ENCODE measurements around the gene AMPD2. TPM values are rescaled to one million over a fixed set of nuclear protein-coding genes. Genes with fewer than 3 reads are reported as not detected.

Gene AMPD2
- total RNA-seq, 4 donors from 2014 or later: 21.3 to 59.7 (median 39.0) TPM

GRCh38 chr1:109630898-109631512 lies 11.4 kb downstream of the AMPD2 start:
- H3K4me3 ChIP-seq: no peak overlapping the region
- 95% methylated on average over 14 of the region's 14 CpGs; no CpG with 5 or more reads in 1 of the 2 donors for WGBS, 2 donors (ENCODE audit: low coverage in 1 of 2)
- no peaks in the 10 kb centered on the region for H3K36me3 ChIP-seq
- no peak for TF ChIP-seq EP300 (IDR thresholded peaks at IDR 0.05; ENCODE audit: low read depth)
- TF ChIP-seq CTCF (IDR thresholded peaks at IDR 0.05): no peak
- no peak for TF ChIP-seq POLR2A (IDR thresholded peaks at IDR 0.05)
- TF ChIP-seq POLR2AphosphoS5 (IDR thresholded peaks at IDR 0.05): no peak
- H3K27ac ChIP-seq: no peak overlapping the region
- intact Hi-C loops (cut with DNase I; ENCODE audit: low total_unique reads): no loop called here
- no peaks in the 10 kb centered on the region for H3K9me3 ChIP-seq
- H3K27me3 ChIP-seq: no peaks in the 10 kb centered on the region
- in situ Hi-C loops (cut with MboI; ENCODE audit: low pct_ligation_motif_present in 1 of 4, low pct_unique_long_range_greater_than_20kb in 1 of 4, low sequenced_read_pairs in 3 of 4): loop anchor here in 2 of 4 donors (5.0 to 10.0 kb wide), 2 partner anchors 89 to 354 kb away; partner anchors contain the start of gene AHCYL1 (in 1 of the 2)
- H3K4me1 ChIP-seq: peaks cover 3 to 22% (median 10%) of the 10 kb centered on the region in 4 donors
- no peak for DNase-seq

DNA sequence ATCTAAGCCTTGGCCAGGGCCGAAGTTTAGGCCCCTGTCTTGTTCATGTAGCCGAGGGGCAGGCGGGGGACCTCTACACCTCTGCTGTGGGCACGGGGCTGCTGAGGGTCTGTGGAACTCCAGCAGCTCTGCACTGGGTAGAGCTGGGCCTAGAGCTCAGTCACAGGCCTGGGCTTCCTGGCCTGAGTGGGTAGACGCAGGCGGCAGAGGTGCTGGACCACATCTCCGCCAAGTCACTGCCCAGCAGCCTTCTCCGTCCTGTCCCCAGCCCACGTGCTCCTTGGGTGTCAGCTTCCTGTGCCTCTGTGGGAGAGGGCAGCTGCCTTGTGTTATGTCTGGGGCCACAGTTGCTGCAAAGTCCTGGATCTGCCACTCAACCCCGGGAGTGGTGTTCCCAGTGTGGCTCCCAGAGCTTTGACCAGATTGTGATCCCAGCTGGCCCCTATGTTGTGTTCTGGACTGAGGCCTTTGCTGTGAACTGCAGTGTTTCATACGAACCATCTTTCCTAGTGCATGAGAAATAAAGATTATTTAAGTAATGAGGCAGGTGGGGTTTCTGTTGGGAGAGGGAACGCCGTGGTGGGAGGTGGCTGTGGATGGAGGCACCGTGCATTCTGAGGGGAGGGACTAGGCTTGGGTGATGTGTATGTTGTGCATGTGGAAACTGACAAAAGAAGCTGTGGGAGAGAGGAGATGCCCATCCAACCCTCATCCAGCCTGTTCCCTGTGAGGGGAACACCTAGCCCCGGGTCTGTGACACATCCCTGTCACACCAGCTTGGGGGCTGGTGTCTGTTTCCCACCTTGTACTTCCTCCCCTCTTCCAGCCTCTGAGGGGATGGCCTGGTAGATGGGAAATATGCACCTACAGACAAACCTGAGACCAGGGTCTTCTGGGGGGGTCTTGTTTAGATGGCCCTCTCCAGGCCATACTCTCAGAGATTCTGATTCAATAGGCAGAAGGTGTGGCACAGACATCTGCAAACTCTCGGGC lies 12.2 kb downstream of the AMPD2 start:
- no peak for DNase-seq
- intact Hi-C loops (cut with DNase I; ENCODE audit: low total_unique reads): no loop called here
- Histone ChIP-seq H3K27ac (peak overlapping the region in 1 of 4 donors; percentile 4), H3K36me3 (no peaks in the 10 kb centered on the region), H3K4me1 (peaks cover 3 to 26% (median 12%) of the 10 kb centered on the region in 4 donors), H3K27me3 (no peaks in the 10 kb centered on the region), H3K9me3 (no peaks in the 10 kb centered on the region), H3K4me3 (no peak overlapping the region)
- TF ChIP-seq CTCF (IDR thresholded peaks at IDR 0.05) (no peak), POLR2A (IDR thresholded peaks at IDR 0.05) (no peak), POLR2AphosphoS5 (IDR thresholded peaks at IDR 0.05) (no peak), EP300 (IDR thresholded peaks at IDR 0.05; ENCODE audit: low read depth) (no peak)
- 60 to 89% methylated on average over 1 to 16 of the region's 16 CpGs for WGBS, 2 donors (ENCODE audit: low coverage in 1 of 2)
- in situ Hi-C loops (cut with MboI; ENCODE audit: low pct_ligation_motif_present in 1 of 4, low pct_unique_long_range_greater_than_20kb in 1 of 4, low sequenced_read_pairs in 3 of 4): loop anchor here in 2 of 4 donors (5.0 to 10.0 kb wide), 2 partner anchors 90 to 353 kb away; partner anchors contain the start of gene AHCYL1 (in 1 of the 2)

DNA sequence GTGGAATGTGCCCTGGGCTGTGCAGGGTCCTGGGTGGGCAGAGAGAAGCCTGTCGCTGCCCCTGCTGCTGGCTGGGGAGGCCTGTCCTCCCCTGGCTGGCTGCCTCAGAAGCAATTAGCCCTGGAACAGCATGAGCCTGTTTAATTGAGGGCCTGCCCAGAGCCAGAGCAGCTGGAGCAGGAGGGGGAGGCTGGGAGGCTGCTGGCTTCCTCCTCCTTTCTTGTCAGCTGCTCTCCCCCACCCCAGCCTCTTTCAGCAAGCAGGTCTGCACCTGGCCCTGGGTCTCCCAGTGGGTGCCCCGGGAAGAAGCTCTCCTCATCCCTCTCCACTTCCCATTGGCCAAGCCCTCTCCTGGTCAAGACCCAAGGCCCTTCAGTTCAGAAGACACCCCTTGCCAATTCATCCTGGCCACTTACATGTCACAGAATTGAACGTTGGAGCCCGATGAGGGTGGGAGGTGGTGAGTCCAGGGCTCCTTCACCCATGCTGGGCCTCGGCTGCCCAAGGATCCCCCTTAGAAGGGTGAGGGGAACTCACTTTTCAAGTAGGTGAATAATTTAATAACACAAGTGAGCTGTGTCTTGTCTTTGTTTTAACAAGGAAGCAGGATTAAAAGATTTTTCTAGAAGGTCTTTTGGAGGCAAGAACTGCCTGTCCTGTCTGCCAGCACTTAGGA lies 13.2 kb downstream of the AMPD2 start:
- in situ Hi-C loops (cut with MboI; ENCODE audit: low pct_ligation_motif_present in 1 of 4, low pct_unique_long_range_greater_than_20kb in 1 of 4, low sequenced_read_pairs in 3 of 4) (loop anchor here in 2 of 4 donors (5.0 to 10.0 kb wide), 2 partner anchors 91 to 352 kb away; partner anchors contain the start of gene AHCYL1 (in 1 of the 2)), intact Hi-C loops (cut with DNase I; ENCODE audit: low total_unique reads) (no loop called here)
- Histone ChIP-seq H3K27ac (peak overlapping the region in 1 of 4 donors; percentile 4), H3K9me3 (no peaks in the 10 kb centered on the region), H3K27me3 (no peaks in the 10 kb centered on the region), H3K4me1 (peaks cover 3 to 26% (median 12%) of the 10 kb centered on the region in 4 donors), H3K4me3 (no peak overlapping the region), H3K36me3 (no peaks in the 10 kb centered on the region)
- DNase-seq: peak; percentile 48
- TF ChIP-seq CTCF (IDR thresholded peaks at IDR 0.05) (no peak), POLR2AphosphoS5 (IDR thresholded peaks at IDR 0.05) (no peak), EP300 (IDR thresholded peaks at IDR 0.05; ENCODE audit: low read depth) (no peak), POLR2A (IDR thresholded peaks at IDR 0.05) (no peak)
- WGBS, 2 donors (ENCODE audit: low coverage in 1 of 2): 43% methylated on average over 5 of the region's 5 CpGs; no CpG with 5 or more reads in 1 of the 2 donors

Data from transverse colon (tissue), 4 donors.